ENCODE data around the gene RPUSD1. TPM values are rescaled to one million over a fixed set of nuclear protein-coding genes. Genes with fewer than 3 reads are reported as not detected.

The RPUSD1 gene
- total RNA-seq, 3 donors from 2014 or later, result 19.8 to 20.0 (median 19.8) TPM

DNA sequence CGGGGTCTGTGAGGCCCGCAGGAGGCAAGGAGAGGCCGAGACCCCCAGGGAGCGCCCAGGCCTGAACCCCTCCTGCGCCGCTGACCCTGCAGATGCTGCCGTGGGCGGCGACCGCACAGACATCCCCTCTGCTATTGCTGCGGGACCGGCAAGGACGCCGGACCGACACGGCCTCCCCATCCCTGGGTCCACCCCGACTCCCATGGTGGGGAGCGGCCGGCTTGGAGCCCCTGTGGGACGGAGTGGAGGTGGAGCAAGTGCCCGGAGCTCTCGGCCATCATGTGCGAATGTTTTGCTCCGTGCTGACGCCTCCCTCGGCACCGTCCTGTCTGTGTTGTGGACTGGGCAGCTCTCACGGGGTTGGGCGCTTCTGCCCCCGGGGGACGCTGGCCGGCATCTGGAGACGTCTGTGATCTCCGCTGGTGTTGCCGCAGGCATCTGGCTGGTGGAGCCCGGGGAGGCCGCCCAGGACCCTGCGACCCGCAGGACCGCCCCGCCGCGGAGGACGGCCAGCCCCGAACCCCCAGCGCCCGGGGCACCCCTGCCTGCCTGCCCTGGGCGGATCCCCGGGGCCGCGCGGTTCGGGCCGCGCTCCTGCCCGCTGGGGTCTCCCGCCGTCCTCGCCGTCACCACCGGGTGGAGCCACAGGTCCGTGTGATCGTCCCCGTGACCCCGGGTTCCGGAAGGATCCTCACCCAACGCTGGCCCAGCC lies 25.2 kb upstream of the RPUSD1 start:
- ATAC-seq (peak; percentile 73), DNase-seq (peak in 1 of 3 donors; percentile 45)
- Histone ChIP-seq H3K9me3 (no peaks in the 10 kb centered on the region), H3K36me3 (ENCODE audit: low read depth) (no peaks in the 10 kb centered on the region), H3K4me3 (no peak overlapping the region), H3K4me1 (ENCODE audit: low read depth) (peaks cover 2% of the 10 kb centered on the region)
- TF ChIP-seq, protein P1, sequence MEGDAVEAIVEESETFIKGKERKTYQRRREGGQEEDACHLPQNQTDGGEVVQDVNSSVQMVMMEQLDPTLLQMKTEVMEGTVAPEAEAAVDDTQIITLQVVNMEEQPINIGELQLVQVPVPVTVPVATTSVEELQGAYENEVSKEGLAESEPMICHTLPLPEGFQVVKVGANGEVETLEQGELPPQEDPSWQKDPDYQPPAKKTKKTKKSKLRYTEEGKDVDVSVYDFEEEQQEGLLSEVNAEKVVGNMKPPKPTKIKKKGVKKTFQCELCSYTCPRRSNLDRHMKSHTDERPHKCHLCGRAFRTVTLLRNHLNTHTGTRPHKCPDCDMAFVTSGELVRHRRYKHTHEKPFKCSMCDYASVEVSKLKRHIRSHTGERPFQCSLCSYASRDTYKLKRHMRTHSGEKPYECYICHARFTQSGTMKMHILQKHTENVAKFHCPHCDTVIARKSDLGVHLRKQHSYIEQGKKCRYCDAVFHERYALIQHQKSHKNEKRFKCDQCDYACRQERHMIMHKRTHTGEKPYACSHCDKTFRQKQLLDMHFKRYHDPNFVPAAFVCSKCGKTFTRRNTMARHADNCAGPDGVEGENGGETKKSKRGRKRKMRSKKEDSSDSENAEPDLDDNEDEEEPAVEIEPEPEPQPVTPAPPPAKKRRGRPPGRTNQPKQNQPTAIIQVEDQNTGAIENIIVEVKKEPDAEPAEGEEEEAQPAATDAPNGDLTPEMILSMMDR (IDR thresholded peaks at IDR 0.05), result no peak
- intact Hi-C loops (cut with DNase I, micrococcal nuclease), result loop anchor here in 1 of 2 donors (10.0 kb wide), 1 partner anchor 241 kb away; no protein-coding TSS in a partner anchor

DNA sequence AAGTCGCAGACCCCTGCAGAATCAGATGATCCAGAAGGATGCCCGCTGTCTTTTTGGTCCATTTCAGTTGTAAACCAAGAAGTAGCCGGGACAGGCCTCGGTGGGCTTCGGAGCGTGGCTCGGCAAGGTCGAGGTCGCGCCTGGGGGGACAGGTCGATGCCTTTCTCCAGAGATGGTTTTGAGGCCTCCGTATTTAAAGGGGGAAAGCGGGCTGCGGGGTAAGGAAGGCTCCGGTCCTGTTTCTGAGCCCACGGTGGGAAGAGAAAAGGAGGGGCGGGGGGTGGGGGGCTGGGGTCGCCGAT lies 19.9 kb upstream of the RPUSD1 start:
- TF ChIP-seq, protein P1 (IDR thresholded peaks at IDR 0.05), result no peak
- H3K9me3 ChIP-seq, result no peaks in the 10 kb centered on the region
- intact Hi-C loops (cut with DNase I, micrococcal nuclease), result no loop called here
- H3K36me3 ChIP-seq (ENCODE audit: low read depth), result no peaks in the 10 kb centered on the region
- ATAC-seq (no peak), DNase-seq (no peak)
- H3K4me1 ChIP-seq (ENCODE audit: low read depth), result peaks cover 3% of the 10 kb centered on the region
- peak overlapping the region; percentile 33 for H3K4me3 ChIP-seq

DNA sequence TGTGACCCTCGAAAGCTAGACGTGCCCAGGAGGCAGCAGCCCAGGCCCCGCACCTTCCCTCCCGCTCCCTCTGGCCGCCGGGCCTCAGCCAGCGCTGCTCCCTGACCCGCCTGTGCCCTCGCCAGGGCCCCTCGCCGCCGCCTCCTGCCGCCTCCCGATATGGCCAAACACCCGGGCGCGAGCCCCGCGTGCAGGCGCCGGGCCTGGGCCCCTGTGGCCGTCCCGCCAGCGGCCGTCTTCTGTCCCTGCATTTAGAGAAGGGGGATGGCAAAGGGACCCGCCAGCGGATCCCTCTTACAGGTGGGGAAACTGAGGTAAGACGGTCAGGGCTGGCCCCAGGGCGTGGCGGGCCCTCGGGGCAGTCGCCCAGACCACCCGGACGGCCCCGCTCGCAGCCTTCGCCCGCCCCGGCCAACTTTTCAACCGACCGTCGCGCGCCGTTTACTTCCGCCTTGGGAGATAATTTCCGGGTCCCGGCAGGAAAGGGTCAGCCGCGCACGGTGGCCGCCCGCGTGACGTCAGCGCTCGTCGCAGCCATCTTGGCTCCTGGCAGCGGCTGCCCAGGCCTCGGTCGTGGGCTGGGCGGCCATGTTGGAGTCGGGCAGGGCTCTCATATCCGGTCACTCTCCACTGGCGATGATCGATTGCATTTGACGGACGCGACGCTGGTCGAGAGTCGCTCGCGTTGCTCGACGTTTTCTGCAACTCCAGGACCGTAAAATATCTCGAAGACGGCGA lies 19.3 kb upstream of the RPUSD1 start:
- ATAC-seq (peak; percentile 98), DNase-seq (peak; percentile 94 to 97 (median 95))
- TF ChIP-seq, protein P1 (IDR thresholded peaks at IDR 0.05), result no peak
- intact Hi-C loops (cut with DNase I, micrococcal nuclease), result no loop called here
- Histone ChIP-seq H3K4me1 (ENCODE audit: low read depth) (peaks cover 3% of the 10 kb centered on the region), H3K9me3 (no peaks in the 10 kb centered on the region), H3K36me3 (ENCODE audit: low read depth) (no peaks in the 10 kb centered on the region), H3K4me3 (peak overlapping the region; percentile 33)

DNA sequence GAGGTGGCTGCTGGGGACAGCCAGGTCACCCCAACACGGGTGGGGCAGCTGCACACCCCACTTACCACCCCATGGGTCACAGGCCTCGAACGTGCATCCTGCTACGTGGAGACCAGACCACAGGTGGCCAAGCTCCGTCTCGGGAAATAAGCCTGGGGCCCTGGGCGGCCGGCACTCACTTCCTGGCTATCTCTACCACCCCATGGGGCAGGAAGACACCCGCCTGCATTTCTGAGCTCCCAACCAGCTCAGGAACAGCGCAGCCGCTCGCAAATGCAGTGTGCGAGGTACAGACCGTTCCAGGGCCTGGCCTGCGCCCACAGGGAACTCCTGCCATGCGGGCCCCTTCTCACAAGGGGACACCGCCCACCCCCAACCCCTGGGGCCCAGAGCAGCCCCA lies 17.3 kb upstream of the RPUSD1 start:
- intact Hi-C loops (cut with DNase I, micrococcal nuclease), result no loop called here
- ATAC-seq (no peak), DNase-seq (no peak)
- peaks cover 3% of the 10 kb centered on the region for H3K4me1 ChIP-seq (ENCODE audit: low read depth)
- H3K4me3 ChIP-seq, result no peak overlapping the region
- H3K9me3 ChIP-seq, result no peaks in the 10 kb centered on the region
- TF ChIP-seq, protein P1 (IDR thresholded peaks at IDR 0.05), result no peak
- no peaks in the 10 kb centered on the region for H3K36me3 ChIP-seq (ENCODE audit: low read depth)

DNA sequence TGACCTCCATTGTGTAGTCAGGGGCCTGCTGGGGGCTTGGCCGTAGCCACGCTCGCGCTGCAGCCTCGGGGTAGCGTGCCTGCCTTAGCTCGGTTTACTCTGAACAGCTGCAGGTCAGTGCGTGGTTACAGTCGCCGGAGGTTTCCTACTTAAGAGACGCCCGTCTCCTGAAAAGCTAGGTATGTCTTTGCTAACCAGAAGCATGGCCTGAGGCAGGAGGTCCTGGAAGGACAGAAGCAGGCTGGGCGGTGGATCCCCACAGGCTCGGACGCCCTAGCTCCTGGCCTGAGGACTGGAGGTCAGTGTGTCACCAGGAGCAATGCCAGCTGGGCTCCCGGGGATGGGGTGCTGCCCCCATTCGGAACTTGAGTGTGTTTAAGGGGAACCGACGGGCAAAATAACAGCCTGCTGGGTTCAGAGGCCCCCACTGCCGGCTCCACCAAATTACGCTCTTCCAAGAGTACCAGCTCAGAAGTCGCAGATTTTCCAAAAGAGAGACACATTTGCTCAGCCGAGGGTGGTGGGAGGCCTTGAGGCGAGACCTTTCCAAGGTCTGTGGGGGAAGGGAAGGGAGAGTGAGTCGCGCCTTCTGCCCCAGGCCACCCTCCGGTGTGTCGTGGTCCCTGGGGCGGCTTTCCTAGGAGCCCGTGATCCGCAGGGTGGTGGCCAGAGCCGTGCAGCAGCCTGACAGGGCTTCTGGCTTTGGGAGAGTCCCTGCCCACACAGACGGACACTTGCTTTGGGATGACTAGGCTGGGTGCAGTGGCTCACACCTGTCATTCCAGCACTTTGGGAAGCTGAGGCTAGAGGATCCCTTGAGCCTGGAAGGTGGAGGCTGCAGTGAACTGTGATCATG lies 16.2 kb upstream of the RPUSD1 start:
- ATAC-seq (no peak), DNase-seq (no peak)
- Histone ChIP-seq H3K4me1 (ENCODE audit: low read depth) (peaks cover 3% of the 10 kb centered on the region), H3K4me3 (no peak overlapping the region), H3K36me3 (ENCODE audit: low read depth) (no peaks in the 10 kb centered on the region), H3K9me3 (no peaks in the 10 kb centered on the region)
- intact Hi-C loops (cut with DNase I, micrococcal nuclease), result no loop called here
- TF ChIP-seq, protein P1 (IDR thresholded peaks at IDR 0.05), result no peak

Measured in mucosa of descending colon (tissue), 3 donors.